ENCODE results near the gene PFDN1. TPM values are rescaled to one million over a fixed set of nuclear protein-coding genes. Genes with fewer than 3 reads are reported as not detected.

PFDN1 gene
- total RNA-seq, 3 donors from 2014 or later (not counting 1 experiment from before 2014, with no cell fraction given), result 28.0 to 39.1 (median 37.6) TPM

DNA sequence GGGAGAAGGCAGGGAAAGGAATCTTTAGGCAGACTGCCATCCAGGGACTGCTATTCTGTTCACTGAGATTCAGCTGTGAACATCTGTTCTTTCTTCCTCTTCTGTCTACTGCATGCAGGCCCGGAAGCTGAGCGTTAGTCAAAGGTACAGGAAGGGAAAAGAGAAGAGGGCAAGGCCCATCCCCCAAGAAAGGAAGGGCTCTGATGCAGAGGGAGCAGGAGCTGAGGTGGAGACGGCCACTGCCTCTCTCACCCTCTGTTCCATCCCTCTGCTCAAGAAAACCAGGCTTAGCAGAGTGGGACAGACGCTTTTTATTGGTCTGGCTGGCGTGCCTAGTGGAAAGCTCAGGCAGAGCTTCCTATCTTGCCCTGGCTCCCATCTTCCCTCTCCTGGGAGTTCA is 57.6 kb downstream of the PFDN1 start:
- DNase-seq, result no peak
- Mint-ChIP-seq H3K36me3 (no peaks in the 10 kb centered on the region), H3K27ac (peak overlapping the region in 1 of 2 donors; percentile 58), H3K9me3 (no peaks in the 10 kb centered on the region), H3K27me3 (ENCODE audit: low read depth in 2 of 2) (no peaks in the 10 kb centered on the region), H3K4me3 (no peak overlapping the region), H3K4me1 (peaks cover 10 to 20% of the 10 kb centered on the region in 2 donors)
- WGBS (ENCODE audit: insufficient coverage), result 58% methylated on average over 5 of the region's 5 CpGs
- Histone ChIP-seq H3K27me3 (ENCODE audit: control insufficient read depth, insufficient read depth, low read length) (no peaks in the 10 kb centered on the region), H3K9me3 (ENCODE audit: control insufficient read depth, insufficient read depth, low read length) (no peaks in the 10 kb centered on the region), H3K36me3 (ENCODE audit: control insufficient read depth, insufficient read depth, low read length) (peaks cover 8% of the 10 kb centered on the region), H3K27ac (ENCODE audit: low read length) (no peak overlapping the region), H3K4me3 (ENCODE audit: low read length) (no peak overlapping the region), H3K4me1 (ENCODE audit: control insufficient read depth, insufficient read depth, low read length) (no peaks in the 10 kb centered on the region)
- peak in 1 of 3 donors; percentile 18 for ATAC-seq
- TF ChIP-seq, protein P1, sequence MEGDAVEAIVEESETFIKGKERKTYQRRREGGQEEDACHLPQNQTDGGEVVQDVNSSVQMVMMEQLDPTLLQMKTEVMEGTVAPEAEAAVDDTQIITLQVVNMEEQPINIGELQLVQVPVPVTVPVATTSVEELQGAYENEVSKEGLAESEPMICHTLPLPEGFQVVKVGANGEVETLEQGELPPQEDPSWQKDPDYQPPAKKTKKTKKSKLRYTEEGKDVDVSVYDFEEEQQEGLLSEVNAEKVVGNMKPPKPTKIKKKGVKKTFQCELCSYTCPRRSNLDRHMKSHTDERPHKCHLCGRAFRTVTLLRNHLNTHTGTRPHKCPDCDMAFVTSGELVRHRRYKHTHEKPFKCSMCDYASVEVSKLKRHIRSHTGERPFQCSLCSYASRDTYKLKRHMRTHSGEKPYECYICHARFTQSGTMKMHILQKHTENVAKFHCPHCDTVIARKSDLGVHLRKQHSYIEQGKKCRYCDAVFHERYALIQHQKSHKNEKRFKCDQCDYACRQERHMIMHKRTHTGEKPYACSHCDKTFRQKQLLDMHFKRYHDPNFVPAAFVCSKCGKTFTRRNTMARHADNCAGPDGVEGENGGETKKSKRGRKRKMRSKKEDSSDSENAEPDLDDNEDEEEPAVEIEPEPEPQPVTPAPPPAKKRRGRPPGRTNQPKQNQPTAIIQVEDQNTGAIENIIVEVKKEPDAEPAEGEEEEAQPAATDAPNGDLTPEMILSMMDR (IDR thresholded peaks at IDR 0.05), result no peak
- intact Hi-C loops (cut with micrococcal nuclease), result no loop called here

DNA sequence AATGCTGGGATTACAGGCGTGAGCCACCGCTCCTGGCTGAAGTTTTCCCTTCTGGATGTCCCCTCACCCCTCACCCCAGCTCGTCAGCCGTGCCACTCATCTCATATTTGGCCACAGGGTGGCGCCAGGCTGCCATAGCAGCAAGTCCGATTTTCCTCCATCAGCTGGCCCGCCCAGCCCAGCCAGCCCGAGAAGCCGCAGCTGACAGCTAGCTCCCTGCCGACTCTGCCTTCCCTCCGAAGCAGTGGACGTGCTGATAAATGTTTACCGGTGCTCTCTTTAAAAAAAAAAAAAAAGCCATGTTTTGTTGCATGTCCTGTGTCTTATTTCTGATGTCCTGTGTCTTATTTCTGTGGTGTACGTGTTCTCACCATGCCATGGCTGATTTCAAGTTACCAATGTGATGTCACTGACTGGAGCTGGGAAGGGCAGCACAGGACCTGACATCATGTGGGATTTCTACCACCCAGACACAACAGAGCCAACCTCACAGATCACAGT is 58.3 kb downstream of the PFDN1 start:
- H3K9me3 Mint-ChIP-seq, result no peaks in the 10 kb centered on the region
- Histone ChIP-seq H3K4me3 (ENCODE audit: low read length) (no peak overlapping the region), H3K4me1 (ENCODE audit: control insufficient read depth, insufficient read depth, low read length) (no peaks in the 10 kb centered on the region), H3K27ac (ENCODE audit: low read length) (no peak overlapping the region), H3K36me3 (ENCODE audit: control insufficient read depth, insufficient read depth, low read length) (peaks cover 8% of the 10 kb centered on the region), H3K9me3 (ENCODE audit: control insufficient read depth, insufficient read depth, low read length) (no peaks in the 10 kb centered on the region), H3K27me3 (ENCODE audit: control insufficient read depth, insufficient read depth, low read length) (no peaks in the 10 kb centered on the region)
- no peaks in the 10 kb centered on the region for H3K36me3 Mint-ChIP-seq
- DNase-seq (peak; percentile 61 to 83), ATAC-seq (peak; percentile 78 to 88 (median 86))
- H3K27ac Mint-ChIP-seq, result peak overlapping the region in 1 of 2 donors; percentile 58
- no peak overlapping the region for H3K4me3 Mint-ChIP-seq
- TF ChIP-seq, protein P1 (IDR thresholded peaks at IDR 0.05), result peak; percentile 75
- WGBS (ENCODE audit: insufficient coverage), result 30% methylated on average over 14 of the region's 14 CpGs
- peaks cover 10 to 15% of the 10 kb centered on the region in 2 donors for H3K4me1 Mint-ChIP-seq
- no peaks in the 10 kb centered on the region for H3K27me3 Mint-ChIP-seq (ENCODE audit: low read depth in 2 of 2)
- intact Hi-C loops (cut with micrococcal nuclease), result loop anchor here (1.0 kb wide), 1 partner anchor 107 kb away; no protein-coding TSS in a partner anchor

DNA sequence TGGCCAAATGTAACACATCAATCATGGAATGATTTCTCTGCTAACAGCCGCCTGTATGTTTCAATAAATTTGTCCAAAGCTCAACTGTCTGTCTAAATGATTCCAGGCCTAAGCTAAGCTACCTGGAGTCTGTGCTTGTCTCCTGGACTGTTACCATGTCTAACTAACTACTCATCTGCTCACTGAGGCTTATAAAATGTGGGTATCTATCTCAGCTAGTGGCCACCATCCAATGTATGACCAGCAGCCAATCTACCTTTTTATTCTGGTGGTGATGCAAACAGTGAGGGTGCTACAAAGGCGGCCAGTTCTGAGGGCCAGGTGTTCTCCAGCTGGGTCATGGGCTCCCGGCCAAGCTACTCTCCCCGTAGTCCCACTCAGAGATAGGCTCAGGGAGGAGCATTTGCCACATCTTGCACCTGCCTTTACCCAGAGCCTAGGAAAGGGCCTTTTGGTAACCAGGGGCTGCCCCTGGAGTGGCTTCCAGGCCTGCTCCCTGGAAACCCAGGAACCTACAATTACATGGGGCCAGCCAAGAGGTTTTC is 59.1 kb downstream of the PFDN1 start:
- Histone ChIP-seq H3K27me3 (ENCODE audit: control insufficient read depth, insufficient read depth, low read length) (no peaks in the 10 kb centered on the region), H3K4me3 (ENCODE audit: low read length) (no peak overlapping the region), H3K4me1 (ENCODE audit: control insufficient read depth, insufficient read depth, low read length) (no peaks in the 10 kb centered on the region), H3K9me3 (ENCODE audit: control insufficient read depth, insufficient read depth, low read length) (no peaks in the 10 kb centered on the region), H3K36me3 (ENCODE audit: control insufficient read depth, insufficient read depth, low read length) (peaks cover 8% of the 10 kb centered on the region), H3K27ac (ENCODE audit: low read length) (no peak overlapping the region)
- Mint-ChIP-seq H3K27ac (no peak overlapping the region), H3K4me3 (no peak overlapping the region), H3K4me1 (peaks cover 10 to 12% of the 10 kb centered on the region in 2 donors), H3K36me3 (no peaks in the 10 kb centered on the region), H3K27me3 (ENCODE audit: low read depth in 2 of 2) (no peaks in the 10 kb centered on the region), H3K9me3 (no peaks in the 10 kb centered on the region)
- intact Hi-C loops (cut with micrococcal nuclease), result loop anchor here (1.0 kb wide), 1 partner anchor 108 kb away; no protein-coding TSS in a partner anchor
- DNase-seq (no peak), ATAC-seq (no peak)
- TF ChIP-seq, protein P1 (IDR thresholded peaks at IDR 0.05), result no peak
- 81% methylated on average over 4 of the region's 4 CpGs for WGBS (ENCODE audit: insufficient coverage)
